Small intestine (tissue), 7 donors: ENCODE measurements around the gene APOBEC3A. TPM values are rescaled to one million over a fixed set of nuclear protein-coding genes. Genes with fewer than 3 reads are reported as not detected.

Experiments
- DNase-seq, 2 donors: peaks; one replicate each; pipeline versions ENCODE4 v3.0.0 to v3.0.0-alpha.2; 2013
- FAIRE-seq: peaks from 2 replicates; lab custom pipeline; 2012; peaks lifted over from hg19 to GRCh38; lab: Jason Lieb, UNC
- H3K27ac ChIP-seq, 3 donors: one replicate each; pipeline ENCODE4 v1.5.1; 2013; ENCODE audit warnings: low read length in 2 of 3, mild to moderate bottlenecking in 2 of 3, control low read depth in 1 of 3, inconsistent platforms in 1 of 3, low read depth in 1 of 3, moderate library complexity in 1 of 3
- H3K27me3 ChIP-seq, 3 donors: one replicate each; pipeline ENCODE4 v1.6.1; 2013; ENCODE audit warnings: low read length in 3 of 3, inconsistent platforms in 1 of 3; ENCODE audit not compliant: control insufficient read depth in 3 of 3, insufficient read depth in 3 of 3
- H3K36me3 ChIP-seq, 3 donors: one replicate each; pipeline ENCODE4 v1.6.1; 2013; ENCODE audit warnings: low read length in 3 of 3, inconsistent platforms in 1 of 3, low read depth in 1 of 3, mild to moderate bottlenecking in 1 of 3, moderate library complexity in 1 of 3; ENCODE audit not compliant: control insufficient read depth in 3 of 3, insufficient read depth in 2 of 3
- H3K4me1 ChIP-seq, 3 donors: one replicate each; pipeline ENCODE4 v1.6.1; 2013; ENCODE audit warnings: low read length in 2 of 3, inconsistent platforms in 1 of 3, low read depth in 1 of 3, mild to moderate bottlenecking in 1 of 3, moderate library complexity in 1 of 3; ENCODE audit not compliant: control insufficient read depth in 3 of 3, insufficient read depth in 2 of 3
- H3K4me3 ChIP-seq, 3 donors: one replicate each; pipeline ENCODE4 v1.5.1; 2013; ENCODE audit warnings: low read length in 3 of 3, control low read depth in 1 of 3, inconsistent platforms in 1 of 3, low read depth in 1 of 3, mild to moderate bottlenecking in 1 of 3, moderate library complexity in 1 of 3
- H3K9me3 ChIP-seq, 2 donors: one replicate each; pipeline ENCODE4 v1.6.1; 2013; ENCODE audit warnings: low read depth in 1 of 2, low read length in 1 of 2; ENCODE audit not compliant: control insufficient read depth in 2 of 2, insufficient read depth in 1 of 2
- WGBS, 3 donors: extraction: QIAGEN DNeasy Blood & Tissue Kit; methylation state at CpG; one replicate each; pipeline ENCODE4 v1.1.7; 2013; 5-methylcytosine and 5-hydroxymethylcytosine counted together
- polyA plus RNA-seq, 4 donors: library from polyadenylated mRNA; stranded (reverse) in 3 of 4; unstranded in 1 of 4; fragments of 200-250 nt in 3 of 4; fragments of 120-200 nt in 1 of 4; gene quantifications; one replicate each; pipeline versions ENCODE4 v1.2.1 to v1.2.3, GENCODE V29; 2013
- donor health status: healthy with polysubstance abuse.
- donor health status: control.
- donor health status: control.
- donor health status: Bipolar disorder and iron deficiency.
- donor health status: healthy.

Gene APOBEC3A
- polyA plus RNA-seq, 4 donors = 0.13 to 0.81 (median 0.37) TPM; not detected in 1

DNA sequence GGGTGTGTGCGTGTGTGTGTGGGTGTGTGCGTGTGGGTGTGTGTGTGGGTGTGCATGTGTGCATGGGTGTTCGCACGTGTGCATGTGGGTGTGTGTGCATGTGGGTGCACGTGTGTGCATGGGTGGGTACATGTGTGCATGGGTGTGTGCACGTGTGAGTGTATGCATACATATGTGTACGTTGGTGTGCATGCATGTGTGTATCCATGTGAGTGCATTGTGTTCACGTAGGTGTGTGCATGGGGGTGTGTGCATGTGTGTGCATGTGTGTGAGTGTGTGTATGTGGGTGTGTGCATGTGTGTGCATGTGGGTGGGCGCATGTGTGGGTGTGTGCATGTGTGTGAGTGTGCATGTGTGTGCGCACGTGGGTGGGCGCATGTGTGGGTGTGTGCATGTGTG lies 19.9 kb upstream of the APOBEC3A start:
- peaks cover 0 to 24% (median 0%) of the 10 kb centered on the region in 3 donors for H3K4me1 ChIP-seq
- no peaks in the 10 kb centered on the region for H3K9me3 ChIP-seq
- 77 to 89% (median 84%) methylated on average over 12 of the region's 12 CpGs for WGBS, 3 donors
- H3K27me3 ChIP-seq = peaks cover 0 to 3% (median 0%) of the 10 kb centered on the region in 3 donors
- FAIRE-seq (no peak), DNase-seq (no peak)
- H3K36me3 ChIP-seq = no peaks in the 10 kb centered on the region
- no peak overlapping the region for H3K4me3 ChIP-seq
- no peak overlapping the region for H3K27ac ChIP-seq

DNA sequence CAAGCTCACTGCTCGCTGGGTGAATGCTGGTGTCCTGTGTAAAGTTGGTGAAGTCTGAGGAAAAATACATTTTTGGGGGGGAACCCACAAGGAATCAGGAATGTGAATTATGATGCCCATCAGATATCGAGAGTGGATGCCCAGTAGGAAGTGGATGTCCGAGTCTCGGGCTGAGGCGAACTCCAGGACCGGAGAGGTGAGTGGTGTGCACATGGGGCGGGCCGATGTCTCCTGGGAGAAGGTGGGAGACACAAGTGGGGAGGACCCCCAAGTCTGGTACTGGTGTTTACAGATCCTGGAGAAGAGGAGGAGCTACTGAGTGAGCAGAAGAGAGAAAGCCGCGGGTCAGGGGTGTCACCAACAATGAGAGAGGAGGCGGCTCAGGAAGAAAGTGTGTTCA lies 19.2 kb upstream of the APOBEC3A start:
- no peaks in the 10 kb centered on the region for H3K9me3 ChIP-seq

DNA sequence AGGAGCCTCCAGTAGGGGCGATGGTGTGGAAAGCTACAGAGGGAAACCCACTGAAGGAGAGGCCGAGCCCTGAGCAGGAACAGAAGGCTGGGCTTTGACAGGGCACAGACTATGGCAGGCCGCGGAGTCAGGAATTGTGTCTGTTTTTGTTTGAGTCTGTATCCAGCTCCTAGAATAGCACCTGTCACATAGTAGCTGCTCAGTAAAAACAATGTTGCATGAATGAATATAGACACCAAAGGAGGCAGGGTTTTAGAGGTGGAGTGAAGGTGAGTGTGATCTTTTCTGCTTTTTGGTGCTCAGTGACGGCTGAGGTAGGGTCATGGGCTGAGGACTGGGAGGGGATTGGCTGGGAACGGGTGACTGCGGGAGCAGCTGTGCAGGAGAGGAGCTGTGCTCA lies 18.5 kb upstream of the APOBEC3A start:
- no peak for DNase-seq

More for the DNA sequence above, 19.2 kb upstream of the APOBEC3A start:
- 86 to 92% (median 88%) methylated on average over 9 to 11 of the region's 11 CpGs for WGBS, 3 donors
- DNase-seq = no peak
- Histone ChIP-seq H3K27me3 (peaks cover 0 to 3% (median 3%) of the 10 kb centered on the region in 3 donors), H3K4me3 (no peak overlapping the region), H3K27ac (no peak overlapping the region), H3K4me1 (peaks cover 0 to 24% (median 0%) of the 10 kb centered on the region in 3 donors), H3K36me3 (no peaks in the 10 kb centered on the region)
- no peak for FAIRE-seq

DNA sequence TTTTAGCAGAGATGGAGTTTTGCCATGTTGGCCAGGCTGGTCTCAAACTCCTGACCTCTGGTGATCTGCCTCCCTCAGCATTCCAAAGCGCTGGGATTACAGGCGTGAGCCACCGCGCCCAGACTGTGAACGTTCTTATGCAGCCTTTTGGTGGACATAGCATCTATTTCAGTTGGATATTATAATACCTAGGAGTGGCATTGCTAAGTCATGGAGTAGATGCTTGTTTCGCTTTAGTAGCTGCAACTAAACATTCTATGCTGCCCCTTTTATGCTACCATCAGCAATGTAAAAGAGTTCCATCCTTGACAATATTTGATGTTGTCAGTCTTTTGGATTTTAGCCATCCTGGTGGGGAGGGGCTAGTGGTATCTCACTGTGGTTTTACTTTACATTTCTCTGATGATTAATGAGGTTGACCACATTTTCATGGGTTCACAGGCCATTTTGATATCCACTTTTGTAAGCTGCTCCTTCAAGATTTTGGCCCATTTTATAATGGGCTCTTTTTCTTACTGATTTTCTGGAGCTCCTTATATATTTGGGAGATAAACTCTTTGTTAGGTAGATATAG lies 16.5 kb upstream of the APOBEC3A start:
- FAIRE-seq = no peak

More for the DNA sequence above, 18.5 kb upstream of the APOBEC3A start:
- H3K27ac ChIP-seq = no peak overlapping the region
- FAIRE-seq = no peak
- H3K9me3 ChIP-seq = no peaks in the 10 kb centered on the region
- H3K4me3 ChIP-seq = no peak overlapping the region
- WGBS, 3 donors = 83 to 90% (median 84%) methylated on average over 7 of the region's 7 CpGs
- H3K36me3 ChIP-seq = no peaks in the 10 kb centered on the region
- peaks cover 0 to 6% (median 3%) of the 10 kb centered on the region in 3 donors for H3K27me3 ChIP-seq
- H3K4me1 ChIP-seq = peaks cover 0 to 23% (median 0%) of the 10 kb centered on the region in 3 donors

DNA sequence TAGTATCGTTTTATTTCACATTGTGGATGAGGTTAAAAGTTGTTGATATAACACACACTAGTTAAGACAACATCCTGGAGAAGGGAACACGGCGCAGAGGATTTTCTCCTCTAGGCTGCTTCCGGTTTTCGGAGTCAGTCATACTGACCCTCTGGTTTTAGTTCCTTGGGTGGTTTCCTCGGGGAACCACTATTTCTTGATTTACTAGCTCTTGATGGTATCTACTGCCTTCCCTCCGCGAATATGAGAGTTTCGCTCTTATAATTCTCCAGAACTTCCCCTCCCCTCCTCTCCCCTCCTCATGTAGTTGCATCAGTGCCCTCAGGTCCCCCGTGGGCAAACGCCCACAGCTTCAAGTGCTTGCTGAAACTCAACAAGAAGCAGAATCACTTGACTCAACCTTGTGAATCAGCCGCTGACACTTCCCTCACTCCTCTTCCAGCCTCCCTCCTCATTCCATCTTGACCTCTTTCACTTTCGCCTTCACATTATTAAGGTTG lies 15.9 kb upstream of the APOBEC3A start:
- H3K36me3 ChIP-seq = no peaks in the 10 kb centered on the region
- 53 to 61% (median 59%) methylated on average over 13 of the region's 13 CpGs for WGBS, 3 donors
- H3K9me3 ChIP-seq = no peaks in the 10 kb centered on the region
- H3K27ac ChIP-seq = peak overlapping the region in 1 of 3 donors; percentile 51
- no peak for DNase-seq
- no peak overlapping the region for H3K4me3 ChIP-seq
- no peak for FAIRE-seq
- H3K27me3 ChIP-seq = peaks cover 0 to 13% (median 3%) of the 10 kb centered on the region in 3 donors
- peaks cover 0 to 3% (median 0%) of the 10 kb centered on the region in 3 donors for H3K4me1 ChIP-seq

More for the DNA sequence above, 16.5 kb upstream of the APOBEC3A start:
- H3K9me3 ChIP-seq = no peaks in the 10 kb centered on the region
- WGBS, 3 donors = 68 to 89% (median 88%) methylated on average over 6 of the region's 6 CpGs
- no peak overlapping the region for H3K4me3 ChIP-seq
- no peak for DNase-seq
- peaks cover 0 to 9% (median 0%) of the 10 kb centered on the region in 3 donors for H3K4me1 ChIP-seq
- H3K27ac ChIP-seq = no peak overlapping the region
- H3K27me3 ChIP-seq = peaks cover 0 to 13% (median 3%) of the 10 kb centered on the region in 3 donors
- no peaks in the 10 kb centered on the region for H3K36me3 ChIP-seq

DNA sequence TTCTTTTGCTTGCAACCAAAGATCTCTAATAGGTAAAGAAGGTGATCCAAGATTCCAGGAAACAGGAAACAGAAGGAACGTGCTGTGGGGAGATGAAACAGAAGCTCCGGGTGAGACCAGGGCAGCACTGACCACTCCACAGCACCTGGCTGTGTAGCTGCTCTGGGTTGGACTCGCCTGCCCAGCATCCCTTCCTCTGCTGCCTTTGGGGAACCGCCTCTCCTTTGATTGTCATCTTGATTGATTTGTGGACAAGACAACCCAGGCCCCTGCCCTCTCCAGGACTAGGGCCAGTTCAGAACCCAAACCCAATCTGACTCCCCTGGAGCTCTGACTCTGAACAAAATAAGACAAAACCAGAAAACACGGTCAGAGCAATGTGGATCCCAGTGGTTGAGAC lies 14.7 kb upstream of the APOBEC3A start:
- peaks cover 0 to 13% (median 7%) of the 10 kb centered on the region in 3 donors for H3K27me3 ChIP-seq
- 73 to 79% (median 74%) methylated on average over 5 of the region's 5 CpGs for WGBS, 3 donors
- H3K4me1 ChIP-seq = peaks cover 0 to 3% (median 0%) of the 10 kb centered on the region in 3 donors
- H3K27ac ChIP-seq = no peak overlapping the region
- no peaks in the 10 kb centered on the region for H3K36me3 ChIP-seq
- FAIRE-seq (no peak), DNase-seq (no peak)
- no peak overlapping the region for H3K4me3 ChIP-seq
- no peaks in the 10 kb centered on the region for H3K9me3 ChIP-seq

DNA sequence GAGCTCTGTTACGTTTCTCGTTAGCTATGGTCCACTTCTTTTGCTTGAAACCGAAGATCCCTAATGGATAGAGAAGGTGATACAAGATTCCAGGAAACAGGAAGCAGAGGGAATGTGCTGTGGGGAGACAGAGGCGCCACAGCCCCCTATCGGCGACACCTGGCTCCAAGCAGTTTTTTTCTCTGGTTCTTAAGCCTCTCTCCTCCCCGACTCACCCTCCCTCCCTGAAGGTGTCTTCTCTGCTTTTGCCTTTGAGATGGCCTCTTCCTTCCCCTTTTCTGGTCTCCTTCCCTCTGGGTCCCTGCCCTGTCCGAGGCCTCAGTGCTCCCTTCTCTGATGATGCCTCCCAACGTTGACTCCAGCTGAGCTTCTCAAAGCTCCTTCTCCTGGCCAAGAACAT lies 14.2 kb upstream of the APOBEC3A start:
- H3K4me3 ChIP-seq = no peak overlapping the region
- DNase-seq (no peak), FAIRE-seq (no peak)
- H3K4me1 ChIP-seq = peaks cover 0 to 3% (median 0%) of the 10 kb centered on the region in 3 donors
- 55 to 74% (median 69%) methylated on average over 9 of the region's 9 CpGs for WGBS, 3 donors
- no peaks in the 10 kb centered on the region for H3K9me3 ChIP-seq
- no peaks in the 10 kb centered on the region for H3K36me3 ChIP-seq
- H3K27me3 ChIP-seq = peaks cover 0 to 13% (median 7%) of the 10 kb centered on the region in 3 donors
- H3K27ac ChIP-seq = no peak overlapping the region

DNA sequence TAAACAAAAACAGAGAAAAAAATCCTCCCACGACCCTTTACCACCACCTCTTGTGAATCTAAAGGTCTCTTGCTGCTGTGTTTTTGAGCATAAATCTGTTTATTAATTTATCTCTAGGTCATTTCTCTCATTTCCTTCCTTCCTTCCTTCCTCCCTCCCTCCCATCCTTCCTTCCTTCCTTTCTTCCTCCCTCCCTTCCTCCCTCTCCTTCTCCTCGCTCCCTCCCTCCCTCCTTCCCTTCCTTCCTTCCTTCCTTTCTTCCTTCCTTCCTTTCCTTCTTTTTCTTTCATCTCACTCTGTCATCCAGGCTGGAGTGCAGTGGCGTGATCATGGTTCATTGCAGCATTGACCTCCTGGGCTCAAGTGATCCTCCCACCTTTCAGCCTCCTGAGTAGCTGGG lies 13.5 kb upstream of the APOBEC3A start:
- WGBS, 3 donors = 68 to 77% (median 69%) methylated on average over 3 of the region's 3 CpGs
- DNase-seq (no peak), FAIRE-seq (no peak)
- no peak overlapping the region for H3K27ac ChIP-seq
- H3K36me3 ChIP-seq = no peaks in the 10 kb centered on the region
- H3K4me3 ChIP-seq = no peak overlapping the region
- peaks cover 0 to 13% (median 7%) of the 10 kb centered on the region in 3 donors for H3K27me3 ChIP-seq
- no peaks in the 10 kb centered on the region for H3K9me3 ChIP-seq
- H3K4me1 ChIP-seq = peaks cover 0 to 3% (median 0%) of the 10 kb centered on the region in 3 donors
